ENCODE results near the gene NLRP12. TPM values are rescaled to one million over a fixed set of nuclear protein-coding genes. Genes with fewer than 3 reads are reported as not detected.
"Not testable (repeated sequence)": the region's sequence is repeated elsewhere in the genome, so short reads cannot be mapped to it uniquely, and the experiment has no call there.

Gene NLRP12
- total RNA-seq, 4 donors from 2014 or later: 0.46 to 9.6 (median 1.6) TPM

GRCh38 chr19:53787266-53787665 lies 36.8 kb downstream of the NLRP12 start:
- TF ChIP-seq, protein P1, sequence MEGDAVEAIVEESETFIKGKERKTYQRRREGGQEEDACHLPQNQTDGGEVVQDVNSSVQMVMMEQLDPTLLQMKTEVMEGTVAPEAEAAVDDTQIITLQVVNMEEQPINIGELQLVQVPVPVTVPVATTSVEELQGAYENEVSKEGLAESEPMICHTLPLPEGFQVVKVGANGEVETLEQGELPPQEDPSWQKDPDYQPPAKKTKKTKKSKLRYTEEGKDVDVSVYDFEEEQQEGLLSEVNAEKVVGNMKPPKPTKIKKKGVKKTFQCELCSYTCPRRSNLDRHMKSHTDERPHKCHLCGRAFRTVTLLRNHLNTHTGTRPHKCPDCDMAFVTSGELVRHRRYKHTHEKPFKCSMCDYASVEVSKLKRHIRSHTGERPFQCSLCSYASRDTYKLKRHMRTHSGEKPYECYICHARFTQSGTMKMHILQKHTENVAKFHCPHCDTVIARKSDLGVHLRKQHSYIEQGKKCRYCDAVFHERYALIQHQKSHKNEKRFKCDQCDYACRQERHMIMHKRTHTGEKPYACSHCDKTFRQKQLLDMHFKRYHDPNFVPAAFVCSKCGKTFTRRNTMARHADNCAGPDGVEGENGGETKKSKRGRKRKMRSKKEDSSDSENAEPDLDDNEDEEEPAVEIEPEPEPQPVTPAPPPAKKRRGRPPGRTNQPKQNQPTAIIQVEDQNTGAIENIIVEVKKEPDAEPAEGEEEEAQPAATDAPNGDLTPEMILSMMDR (IDR thresholded peaks at IDR 0.05): no peak
- no peak for ATAC-seq (ENCODE audit: low FRiP score)
- no peak for DNase-seq (ENCODE audit: low spot score)

DNA sequence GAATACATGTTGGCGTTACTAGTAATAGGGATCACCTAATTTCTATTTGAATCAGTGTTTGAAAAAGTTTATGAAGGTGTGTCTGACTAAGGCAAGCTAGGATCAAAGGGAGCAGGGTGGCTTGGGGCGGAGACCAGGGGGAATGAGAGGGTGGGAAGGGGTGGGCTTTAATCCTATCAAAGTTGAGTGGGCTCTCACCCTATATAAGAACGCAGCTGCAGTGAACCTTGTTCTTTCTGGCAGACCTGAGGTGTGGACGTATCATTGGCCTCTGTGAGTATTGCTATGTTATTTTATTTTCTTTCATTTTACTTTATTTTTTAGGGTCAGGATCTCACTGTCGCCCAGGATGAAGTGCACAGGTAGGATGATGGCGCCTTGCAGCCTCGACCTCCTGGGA lies 37.4 kb downstream of the NLRP12 start:
- DNase-seq (ENCODE audit: low spot score) (no peak), ATAC-seq (ENCODE audit: low FRiP score) (no peak)
- TF ChIP-seq, protein P1 (IDR thresholded peaks at IDR 0.05): no peak

DNA sequence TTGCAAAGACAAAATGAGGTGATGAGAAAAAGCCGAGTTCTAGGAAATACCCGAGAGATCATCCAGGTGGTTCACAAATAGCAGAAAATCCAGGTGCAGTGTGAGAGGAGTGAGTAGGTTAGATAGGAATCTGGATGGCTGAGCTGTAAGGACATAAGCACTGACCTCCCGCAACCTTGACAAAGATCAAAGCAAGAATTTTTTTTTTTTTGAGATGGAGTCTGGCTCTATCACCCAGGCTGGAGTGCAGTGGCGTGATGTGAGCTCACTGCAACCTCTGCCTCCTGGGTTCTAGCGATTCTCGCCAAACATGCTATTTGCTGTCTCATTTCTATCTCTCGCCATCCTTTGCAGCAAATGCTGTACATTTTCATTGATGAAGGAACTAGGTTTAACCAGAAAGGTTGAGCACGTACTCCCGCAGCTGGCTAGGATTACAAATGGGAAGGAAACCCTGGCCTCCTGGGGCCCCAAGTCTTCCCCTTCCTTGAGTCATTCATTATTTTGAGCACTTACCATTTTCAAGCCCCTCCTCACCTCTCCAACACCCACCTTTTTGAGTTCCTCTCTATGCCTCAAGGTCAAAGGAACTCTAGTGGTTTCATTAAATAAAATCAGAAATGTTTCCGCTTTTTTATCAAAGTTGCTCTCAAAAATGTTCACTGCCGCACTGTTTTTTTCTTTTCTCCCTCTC lies 38.8 kb downstream of the NLRP12 start:
- DNase-seq (ENCODE audit: low spot score) (no peak), ATAC-seq (ENCODE audit: low FRiP score) (no peak)
- TF ChIP-seq, protein P1 (IDR thresholded peaks at IDR 0.05): no peak

DNA sequence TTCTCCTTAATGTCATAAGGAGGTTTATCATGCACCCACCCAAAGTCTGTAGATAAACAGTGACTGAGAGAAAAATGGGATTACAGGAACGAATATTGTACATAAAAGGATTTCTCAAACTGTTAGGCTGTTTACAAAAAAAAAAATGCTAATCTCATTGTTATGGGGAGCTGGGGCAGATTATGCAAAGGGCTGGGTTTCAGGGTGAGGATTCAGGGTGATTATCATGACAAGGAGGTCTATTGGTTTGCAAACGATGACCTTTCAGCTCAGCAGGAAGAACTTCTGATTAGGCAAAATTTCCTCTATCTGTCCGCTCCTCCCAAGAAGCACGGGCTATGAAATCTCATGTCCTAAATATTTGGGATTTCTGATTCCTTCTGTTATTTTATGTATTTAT lies 41.4 kb downstream of the NLRP12 start:
- DNase-seq (ENCODE audit: low spot score) (no peak), ATAC-seq (ENCODE audit: low FRiP score) (no peak)
- TF ChIP-seq, protein P1 (IDR thresholded peaks at IDR 0.05): no peak

DNA sequence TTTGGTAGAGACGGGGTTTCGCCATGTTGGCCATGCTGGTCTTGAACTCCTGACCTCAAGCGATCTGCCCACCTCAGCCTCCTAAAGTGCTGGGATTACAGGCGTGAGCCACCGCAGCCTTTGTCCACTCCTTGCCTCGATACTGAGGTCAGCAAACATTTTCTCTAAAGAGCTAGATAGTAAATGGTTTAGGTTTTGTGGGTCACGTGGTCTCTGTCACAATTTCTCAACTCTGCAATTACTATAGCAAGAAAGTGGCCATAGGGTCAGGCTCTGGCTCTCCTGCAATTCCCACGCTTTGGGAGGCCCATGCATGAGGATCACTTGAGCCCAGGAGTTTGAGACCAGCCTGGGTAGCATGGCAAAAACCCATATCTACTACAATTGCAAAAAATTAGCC lies 42.8 kb downstream of the NLRP12 start:
- DNase-seq (ENCODE audit: low spot score); ATAC-seq (ENCODE audit: low FRiP score): not testable (repeated sequence)

DNA sequence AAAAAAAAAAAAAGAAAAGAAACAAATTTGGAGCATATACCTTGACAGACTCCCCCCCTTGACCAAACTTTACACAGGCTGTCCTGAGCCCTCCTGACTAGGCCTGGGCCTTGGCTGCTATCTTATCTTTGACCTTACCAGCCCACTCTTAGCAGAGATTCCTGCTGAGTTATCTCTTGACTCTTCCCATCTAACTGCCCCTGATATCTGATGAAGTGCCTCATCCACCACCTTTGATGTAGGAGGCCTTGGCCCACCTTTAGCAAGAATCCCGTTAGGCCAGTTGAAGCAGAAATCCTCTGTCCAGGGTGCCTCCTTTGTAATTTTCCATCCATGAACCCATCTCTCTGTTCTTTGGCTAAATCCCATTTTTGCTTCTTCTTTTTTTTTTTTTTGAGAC lies 43.6 kb downstream of the NLRP12 start:
- TF ChIP-seq, protein P1 (IDR thresholded peaks at IDR 0.05): no peak
- DNase-seq (ENCODE audit: low spot score) (no peak), ATAC-seq (ENCODE audit: low FRiP score) (no peak)

- no peak for DNase-seq (ENCODE audit: low spot score)
- TF ChIP-seq, protein P1 (IDR thresholded peaks at IDR 0.05): no peak
- ATAC-seq (ENCODE audit: low FRiP score): no peak
These were observed 48.6 kb downstream of the NLRP12 start for GRCh38 chr19:53775524-53775923.

GRCh38 chr19:53774491-53774890 lies 49.6 kb downstream of the NLRP12 start:
- ATAC-seq (ENCODE audit: low FRiP score); DNase-seq (ENCODE audit: low spot score): not testable (repeated sequence)
